Left lobe of liver (tissue), 2 donors: ENCODE data around the gene HOXA3. TPM values are rescaled to one million over a fixed set of nuclear protein-coding genes. Genes with fewer than 3 reads are reported as not detected.

ENCODE experiments used
- ATAC-seq: fragments of 200-7000 bp; cut with Tn5 transposase; one replicate; pipeline ENCODE4 v1.9.1; 2020; ENCODE audit warnings: mild to moderate bottlenecking, moderate library complexity
- DNase-seq: peaks from one replicate; pipeline ENCODE4 v3.0.0-alpha.2; 2020; ENCODE audit warnings: low spot score
- total RNA-seq: library from RNA; stranded (reverse); gene quantifications from one replicate; pipeline ENCODE4 v1.2.1, GENCODE V29; 2021
- donor health status: DM: no; HTN: no; CAD: no; lungs with moderate emphysema.
- donor health status: DM: no; HTN: yes; CAD: no.

The HOXA3 gene
- total RNA-seq, 1 donor from 2014 or later: 0.30 TPM

DNA sequence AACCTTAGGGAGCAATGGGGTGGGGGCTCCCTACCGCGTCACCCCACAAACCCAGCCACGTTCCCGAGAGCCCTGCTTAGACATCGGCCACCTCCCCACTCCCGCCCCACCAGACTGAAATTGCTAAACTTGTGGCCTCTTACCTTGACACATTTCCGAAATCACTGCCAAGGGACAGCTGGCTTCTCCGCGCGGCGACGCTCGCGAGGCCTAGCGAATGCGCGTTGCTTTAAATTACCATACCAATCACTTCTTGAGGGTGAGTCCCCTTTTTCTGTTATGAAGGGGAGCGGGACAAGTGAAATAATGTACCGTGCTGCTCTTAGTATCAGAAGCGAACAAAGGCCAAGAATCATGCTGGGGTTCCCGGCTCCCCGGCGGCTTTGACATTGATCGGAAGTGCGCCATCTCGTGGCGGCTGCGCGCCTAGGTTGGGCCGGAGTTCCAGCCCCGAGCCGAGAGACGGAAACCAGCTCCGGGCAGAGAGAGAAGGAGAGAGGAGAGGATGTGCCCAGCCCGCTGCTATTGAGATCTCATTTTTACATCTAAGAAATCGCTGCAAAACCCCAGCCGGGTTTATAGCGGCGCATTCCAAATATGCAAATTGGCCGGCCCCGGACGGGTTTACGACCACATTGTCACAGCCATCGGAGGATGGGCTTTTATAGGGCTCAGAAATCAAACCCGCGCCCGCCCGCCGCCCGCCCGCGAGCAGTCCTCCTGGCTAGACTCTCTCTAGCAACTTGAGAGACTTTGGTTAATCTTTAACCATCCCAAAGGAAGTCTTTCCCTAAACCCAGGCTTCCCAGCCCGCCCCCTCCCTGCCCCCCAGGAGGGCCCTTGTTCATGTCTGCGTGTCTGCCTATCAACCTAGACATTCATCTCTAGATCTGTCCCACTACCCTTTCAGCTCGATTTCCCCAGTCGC lies 27.4 kb upstream of the HOXA3 start:
- ATAC-seq: peak; percentile 60
- no peak for DNase-seq

DNA sequence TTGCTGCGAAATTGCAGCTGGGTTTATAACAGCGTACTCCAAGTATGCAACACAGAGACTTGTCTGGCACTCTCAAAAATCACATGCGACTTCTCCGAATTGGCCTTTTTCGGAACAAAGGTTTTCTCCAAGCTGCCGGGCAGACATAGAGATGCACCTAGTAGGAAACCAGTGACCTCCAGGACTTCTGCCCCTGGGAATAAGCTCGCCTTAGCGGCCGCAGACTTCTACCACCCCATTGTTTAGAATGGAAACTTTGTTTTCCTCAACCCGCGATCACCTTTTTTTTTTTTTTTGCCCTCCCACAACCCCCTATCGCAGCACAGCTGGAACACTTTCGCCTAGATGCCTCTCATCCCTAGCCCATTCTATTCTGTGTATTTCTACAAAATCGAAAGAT lies 26.6 kb upstream of the HOXA3 start:
- DNase-seq (no peak), ATAC-seq (no peak)

DNA sequence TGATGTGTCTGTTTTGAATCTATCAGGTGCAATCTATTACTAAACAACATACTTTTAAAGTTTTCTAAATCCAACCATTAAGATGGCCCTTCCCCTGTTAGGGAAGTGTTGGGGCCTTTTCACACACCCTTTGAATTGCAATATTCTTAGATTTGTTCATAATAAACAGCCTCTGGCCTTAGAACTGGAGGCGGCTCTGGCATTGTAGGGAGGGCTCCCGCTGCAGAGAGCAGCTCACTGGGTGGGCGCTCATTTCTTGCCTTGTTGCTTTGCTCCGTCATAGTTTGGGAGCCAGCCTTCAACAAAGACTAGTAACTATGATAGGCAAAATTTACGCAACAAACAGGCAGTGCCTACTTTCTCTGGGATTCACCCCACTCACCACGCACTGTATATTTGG lies 26.0 kb upstream of the HOXA3 start:
- ATAC-seq: no peak
- no peak for DNase-seq

DNA sequence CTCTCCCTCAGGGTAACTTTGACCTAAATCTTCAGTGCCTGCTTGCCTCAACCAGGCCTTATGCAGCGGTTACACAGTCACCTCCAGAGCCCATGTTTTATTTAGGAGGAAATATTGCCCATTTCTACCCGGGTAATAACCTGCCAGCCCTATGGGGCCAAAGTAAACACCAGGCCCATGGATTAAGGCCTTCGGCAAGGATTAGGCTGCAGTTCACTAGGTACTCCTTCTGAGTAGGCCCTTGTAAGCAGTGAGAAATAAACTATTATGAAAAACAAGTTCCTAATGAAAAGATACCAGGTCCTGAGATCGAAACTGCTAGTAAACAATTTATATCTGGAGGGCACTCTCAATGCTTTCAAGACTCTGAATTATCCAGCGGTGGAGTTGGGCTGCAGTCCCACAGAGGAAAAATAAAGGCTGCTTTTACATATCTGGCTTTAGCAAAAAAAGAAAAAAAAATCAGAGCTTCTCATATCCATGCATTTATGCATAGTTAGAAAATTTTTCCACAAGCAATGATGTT lies 25.5 kb upstream of the HOXA3 start:
- ATAC-seq: no peak
- no peak for DNase-seq

DNA sequence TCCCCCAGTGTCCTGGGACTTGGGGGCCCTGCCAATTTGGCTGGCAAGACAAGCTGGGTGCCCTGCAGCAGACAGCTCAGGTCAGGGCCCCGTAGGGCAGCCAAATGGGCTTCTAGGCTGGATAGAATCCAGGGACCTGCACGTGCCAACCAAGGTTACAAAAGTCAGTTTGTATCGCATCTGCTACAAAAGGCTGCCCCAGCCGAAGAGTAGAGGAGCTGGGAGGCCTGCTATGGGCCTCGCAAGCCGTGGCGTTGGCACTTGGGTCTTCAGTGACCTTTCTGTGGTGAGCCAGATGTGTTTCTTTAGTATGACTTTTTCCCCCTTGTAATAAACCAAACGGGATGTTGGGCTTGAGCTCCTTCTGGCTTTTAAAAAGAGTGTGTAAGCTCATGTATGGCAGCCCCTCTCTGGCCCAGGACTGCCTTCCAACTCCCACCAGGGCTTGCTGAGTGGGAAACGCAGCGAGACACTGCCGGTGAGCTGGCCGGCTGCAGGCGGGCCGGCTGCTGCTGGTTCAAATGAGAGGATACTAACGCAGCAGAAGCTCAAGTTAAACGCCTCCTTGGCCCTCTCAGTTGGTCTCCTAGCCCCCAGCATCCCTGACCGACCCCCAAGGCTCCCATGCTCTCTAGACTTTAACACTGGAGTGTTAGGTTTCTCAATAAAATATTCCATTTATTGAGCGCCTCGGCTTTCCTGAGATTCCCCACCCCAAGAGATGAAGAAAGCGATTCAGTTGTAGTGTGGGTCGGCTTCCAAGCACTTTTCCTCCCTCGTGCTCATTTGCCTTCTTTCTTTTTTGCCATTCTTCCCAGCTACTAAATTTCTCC lies 24.8 kb upstream of the HOXA3 start:
- ATAC-seq: no peak
- DNase-seq: no peak

DNA sequence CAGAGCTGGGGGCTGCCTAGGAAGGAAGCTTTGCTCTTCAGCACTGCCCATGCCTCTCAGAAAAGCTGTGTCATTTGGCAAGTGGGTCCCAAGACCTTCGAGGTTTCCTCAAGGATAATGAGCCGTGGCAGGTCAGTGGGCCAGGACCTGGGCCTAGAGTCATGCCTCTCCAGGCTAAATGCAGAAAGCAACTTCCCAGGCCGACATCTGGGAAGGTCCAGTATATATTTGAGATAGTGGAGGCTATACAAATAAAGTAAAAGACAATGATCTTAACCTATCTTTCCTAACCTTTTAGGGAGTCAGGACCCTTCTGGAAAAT lies 24.1 kb upstream of the HOXA3 start:
- no peak for ATAC-seq
- no peak for DNase-seq

DNA sequence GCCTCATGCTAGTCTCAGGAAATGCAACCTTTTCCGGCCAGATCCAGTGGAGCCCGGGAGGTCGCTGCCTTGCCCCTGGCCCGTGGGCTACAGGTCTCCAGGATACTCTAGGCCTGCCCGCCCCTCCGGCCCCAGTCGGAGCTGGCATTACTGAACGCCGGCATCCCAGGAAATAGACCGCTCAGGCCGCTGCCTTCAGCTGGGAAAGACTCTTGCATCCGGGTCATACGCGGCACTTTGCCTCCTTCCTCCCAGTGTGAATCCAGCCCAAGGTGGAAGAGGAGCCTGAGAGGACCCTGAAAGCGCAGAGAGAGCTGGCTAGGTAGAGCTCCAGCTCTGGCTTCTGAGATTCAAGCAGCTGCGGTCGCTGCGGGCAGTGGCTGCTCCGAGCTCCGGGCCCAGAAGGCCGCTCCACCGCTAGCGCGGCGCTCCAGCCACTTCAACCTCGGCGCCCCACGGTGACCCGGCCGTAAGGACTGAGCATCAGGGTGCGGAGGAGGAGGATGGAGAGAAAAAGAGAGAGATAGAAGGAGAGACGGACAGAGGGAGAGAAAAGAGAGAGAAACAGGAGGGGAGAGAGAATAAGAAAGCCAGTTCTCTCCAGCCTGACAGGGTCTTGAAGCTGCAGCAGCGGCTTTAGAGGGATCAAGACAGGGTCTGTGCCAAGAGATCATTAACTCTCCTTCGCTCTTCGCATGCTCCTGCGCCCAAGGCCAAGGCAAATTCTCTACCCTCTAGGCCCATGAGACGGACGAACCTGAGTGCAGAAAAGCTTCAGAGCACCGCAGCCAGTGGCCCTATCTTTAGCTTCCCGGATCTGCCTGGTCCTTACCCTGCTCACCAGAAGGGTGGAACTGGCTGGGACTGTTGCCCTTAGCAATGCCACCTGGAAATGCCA lies 23.5 kb upstream of the HOXA3 start:
- DNase-seq (no peak), ATAC-seq (no peak)

DNA sequence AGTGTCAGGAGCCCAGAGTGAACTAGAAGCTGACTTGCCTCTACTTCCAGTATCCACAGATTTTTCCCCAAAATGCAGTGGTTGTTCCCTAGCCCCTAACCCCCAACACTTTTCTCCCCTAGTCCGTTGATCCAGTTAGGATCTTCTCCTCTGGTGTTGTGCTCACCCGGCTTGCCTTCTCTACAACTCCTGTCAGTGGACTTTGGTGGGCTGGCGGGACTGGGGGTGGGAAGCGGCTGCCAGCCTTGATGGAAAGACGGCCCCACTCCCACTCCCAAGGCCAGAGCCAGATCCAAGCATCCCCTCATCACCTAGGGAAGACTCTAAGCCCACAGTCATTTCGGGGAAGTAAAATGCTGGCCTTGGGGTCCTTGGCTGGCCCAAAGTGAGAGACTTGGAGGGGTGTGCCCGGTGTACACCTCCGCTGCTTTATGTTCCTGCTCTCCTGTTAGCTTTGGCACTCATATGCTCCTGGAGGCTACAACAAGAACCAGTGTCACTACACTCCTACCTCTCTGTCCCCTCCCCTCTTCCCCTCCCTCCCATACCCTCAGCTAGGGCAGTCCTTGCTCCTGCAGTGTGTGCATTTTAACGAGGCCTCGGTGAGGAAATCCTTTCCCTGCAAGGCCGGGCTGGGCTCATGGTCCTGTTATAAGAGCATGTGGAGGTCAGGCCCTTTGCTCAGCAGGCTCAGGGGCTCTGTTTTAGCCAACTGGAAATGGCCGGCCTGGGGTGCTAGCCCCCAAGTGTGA lies 22.7 kb upstream of the HOXA3 start:
- no peak for ATAC-seq
- no peak for DNase-seq

DNA sequence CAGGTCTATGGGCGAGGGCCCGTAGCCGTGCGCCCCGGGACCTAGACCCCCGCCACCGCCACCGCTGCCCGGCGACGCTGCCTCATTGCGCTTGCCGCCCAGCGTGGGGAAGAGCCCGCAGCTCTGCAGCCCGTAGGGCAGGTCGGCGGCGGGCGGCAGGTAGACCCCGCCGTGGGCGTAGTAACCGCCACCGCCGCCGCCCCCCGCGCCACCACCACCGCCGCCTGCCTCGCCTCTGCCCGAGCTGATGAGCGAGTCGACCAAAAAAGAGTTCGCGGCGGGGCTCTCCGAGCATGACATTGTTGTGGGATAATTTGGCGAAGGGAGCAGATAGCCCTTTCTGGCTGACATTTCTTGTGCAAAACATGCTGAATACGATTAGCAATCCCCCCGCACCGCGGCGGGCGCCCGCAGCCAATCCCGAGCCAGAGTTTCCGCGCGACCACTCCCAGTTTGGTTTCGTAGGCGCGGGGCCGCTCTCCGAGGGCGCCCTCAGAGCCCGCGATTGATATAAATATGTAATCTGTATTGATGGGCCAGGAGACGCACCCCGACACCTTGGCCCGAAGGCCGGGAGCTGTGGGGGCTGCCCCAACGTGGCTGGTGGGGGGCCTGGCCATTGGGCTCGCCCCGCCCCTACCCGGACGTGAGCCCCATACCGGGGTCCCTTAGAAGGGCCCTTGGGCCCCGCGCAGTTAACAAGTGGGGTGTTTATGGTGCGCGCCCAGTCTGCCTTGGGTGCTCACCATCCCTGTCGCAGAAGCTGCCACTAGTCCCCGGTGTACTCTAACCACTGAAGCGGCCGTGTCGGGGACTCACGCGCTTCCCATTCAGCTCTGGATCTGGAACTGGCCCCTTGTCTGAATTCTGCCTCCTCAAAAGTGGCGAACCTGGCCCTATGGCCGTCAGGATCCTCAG lies 21.8 kb upstream of the HOXA3 start, which contains the start of gene HOXA10:
Gene HOXA10, minus strand, starts transcription at position 365 of the 918 bp plus-strand sequence. Its CDS starts 14 bp downstream, at position 351.
- ATAC-seq (no peak), DNase-seq (no peak)

DNA sequence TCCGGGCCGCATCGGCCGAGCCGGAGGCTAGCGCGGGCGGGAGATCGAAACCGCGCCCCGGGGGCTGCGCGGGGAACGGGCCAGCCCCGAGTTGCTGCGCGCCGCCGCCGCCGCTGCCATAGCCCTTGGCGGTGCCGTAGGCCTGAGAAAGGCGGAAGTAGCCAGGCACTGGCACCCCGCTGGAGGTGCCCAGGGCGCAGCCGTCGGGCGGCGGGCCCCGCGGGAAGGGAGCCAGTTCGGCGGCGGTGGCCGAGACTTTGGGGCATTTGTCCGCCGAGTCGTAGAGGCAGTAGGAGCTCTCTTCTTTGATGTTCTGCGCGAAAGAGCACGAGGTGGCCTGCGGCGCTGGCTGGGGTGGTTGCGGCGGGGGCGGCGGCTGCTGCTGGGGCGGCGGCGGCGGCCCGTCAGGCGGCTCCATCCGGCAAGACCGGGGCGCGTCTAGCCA lies 21.1 kb upstream of the HOXA3 start:
- DNase-seq (no peak), ATAC-seq (peak; percentile 33)

DNA sequence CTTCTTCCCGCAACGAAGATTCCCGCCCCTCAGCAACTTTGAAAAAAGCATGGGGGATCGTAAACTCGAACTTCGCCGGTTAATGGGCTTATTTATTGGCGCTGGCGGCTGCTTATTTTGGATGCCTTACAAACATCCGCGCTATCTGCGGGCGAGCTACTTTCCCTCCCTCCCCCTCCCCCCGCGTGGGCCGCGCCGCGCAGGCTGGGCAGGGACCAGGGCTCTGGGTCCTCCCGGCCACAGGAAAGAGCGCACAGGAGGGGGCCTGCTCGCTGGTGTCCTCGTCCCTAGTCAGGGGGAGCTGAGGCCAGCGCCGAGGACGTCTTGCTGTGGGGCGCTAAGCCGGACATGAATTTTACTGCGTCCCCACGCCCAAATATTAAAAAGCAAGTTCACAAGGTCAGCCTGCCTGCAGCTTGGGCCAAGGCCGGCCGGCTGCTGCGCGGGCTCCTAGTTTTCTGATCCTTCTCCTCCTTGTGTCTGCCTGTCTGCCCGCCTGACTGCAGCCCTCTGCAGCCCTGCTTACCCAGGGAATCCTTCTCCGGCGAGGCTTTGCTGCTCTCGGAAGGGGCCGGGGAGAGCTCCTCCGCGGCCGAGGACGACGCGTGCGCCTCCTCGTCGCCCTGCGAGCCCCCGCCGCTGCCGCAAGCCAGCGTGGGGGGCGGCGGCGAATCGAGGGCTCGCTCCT lies 20.6 kb upstream of the HOXA3 start:
- DNase-seq: no peak
- peak; percentile 21 for ATAC-seq

DNA sequence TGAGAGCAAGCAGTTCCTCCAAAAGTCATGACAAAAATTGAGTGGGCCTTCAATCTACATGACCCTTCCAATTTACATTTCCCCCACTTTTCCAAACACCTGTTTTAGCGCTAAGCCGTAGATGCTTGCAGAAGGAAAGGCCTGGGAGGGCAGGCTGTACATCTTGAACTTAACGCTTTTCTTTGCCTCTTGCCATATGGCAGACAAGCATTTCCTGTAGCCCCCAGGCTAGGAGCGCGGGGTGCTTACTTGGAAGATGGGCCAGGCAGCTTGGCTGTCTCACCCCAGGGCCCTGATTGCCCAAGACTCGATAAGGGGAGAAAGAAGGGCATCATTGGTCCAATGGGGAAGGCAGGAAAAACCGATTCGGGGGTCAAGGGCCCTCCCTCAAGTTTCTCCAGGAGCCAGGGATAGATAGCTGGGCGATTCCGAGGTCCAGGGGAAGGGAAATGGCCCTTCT lies 20.0 kb upstream of the HOXA3 start:
- DNase-seq (no peak), ATAC-seq (no peak)

DNA sequence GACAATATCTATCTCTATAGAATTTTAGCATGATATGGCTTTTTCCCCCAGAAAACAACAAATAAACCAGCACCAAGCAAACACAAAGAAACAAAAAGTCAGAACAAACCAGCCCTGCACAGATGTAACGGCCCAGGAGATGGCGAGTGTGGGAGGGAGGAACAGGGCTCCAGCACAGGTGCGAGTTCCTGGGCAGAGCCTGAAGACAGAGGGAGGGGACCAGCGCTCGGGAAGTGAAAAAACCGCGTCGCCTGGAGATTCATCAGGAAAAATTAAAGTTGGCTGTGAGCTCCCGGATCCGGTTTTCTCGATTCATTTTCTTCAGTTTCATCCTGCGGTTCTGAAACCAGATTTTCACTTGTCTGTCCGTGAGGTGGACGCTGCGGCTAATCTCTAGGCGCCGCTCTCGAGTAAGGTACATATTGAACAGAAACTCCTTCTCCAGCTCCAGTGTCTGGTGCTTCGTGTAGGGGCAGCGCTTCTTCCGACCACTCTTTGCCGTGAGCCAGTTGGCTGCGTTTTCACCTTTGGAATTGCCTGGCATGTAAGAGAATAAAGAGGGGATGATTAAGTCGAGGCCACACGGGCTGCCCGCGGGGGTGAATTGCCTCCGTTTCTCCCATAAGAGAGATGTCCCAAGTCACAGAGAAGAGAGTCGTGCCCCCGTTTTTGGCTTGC lies 19.4 kb upstream of the HOXA3 start:
- DNase-seq (no peak), ATAC-seq (no peak)

DNA sequence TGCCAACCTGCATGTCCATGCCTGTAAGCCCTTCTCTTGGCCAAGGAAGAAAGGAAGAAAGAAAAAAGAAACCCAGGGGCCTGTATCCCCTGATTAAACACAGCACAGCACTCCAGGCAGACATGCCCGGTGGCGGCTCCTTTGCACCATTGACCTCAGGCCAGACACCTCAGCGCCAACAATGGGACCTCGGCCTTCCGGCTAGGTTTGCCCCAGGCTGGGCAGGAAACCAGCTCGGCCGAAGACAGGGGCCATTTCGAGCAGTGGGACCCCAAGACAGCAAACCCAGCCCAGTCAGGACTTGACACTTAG lies 18.9 kb upstream of the HOXA3 start:
- DNase-seq: no peak
- no peak for ATAC-seq

DNA sequence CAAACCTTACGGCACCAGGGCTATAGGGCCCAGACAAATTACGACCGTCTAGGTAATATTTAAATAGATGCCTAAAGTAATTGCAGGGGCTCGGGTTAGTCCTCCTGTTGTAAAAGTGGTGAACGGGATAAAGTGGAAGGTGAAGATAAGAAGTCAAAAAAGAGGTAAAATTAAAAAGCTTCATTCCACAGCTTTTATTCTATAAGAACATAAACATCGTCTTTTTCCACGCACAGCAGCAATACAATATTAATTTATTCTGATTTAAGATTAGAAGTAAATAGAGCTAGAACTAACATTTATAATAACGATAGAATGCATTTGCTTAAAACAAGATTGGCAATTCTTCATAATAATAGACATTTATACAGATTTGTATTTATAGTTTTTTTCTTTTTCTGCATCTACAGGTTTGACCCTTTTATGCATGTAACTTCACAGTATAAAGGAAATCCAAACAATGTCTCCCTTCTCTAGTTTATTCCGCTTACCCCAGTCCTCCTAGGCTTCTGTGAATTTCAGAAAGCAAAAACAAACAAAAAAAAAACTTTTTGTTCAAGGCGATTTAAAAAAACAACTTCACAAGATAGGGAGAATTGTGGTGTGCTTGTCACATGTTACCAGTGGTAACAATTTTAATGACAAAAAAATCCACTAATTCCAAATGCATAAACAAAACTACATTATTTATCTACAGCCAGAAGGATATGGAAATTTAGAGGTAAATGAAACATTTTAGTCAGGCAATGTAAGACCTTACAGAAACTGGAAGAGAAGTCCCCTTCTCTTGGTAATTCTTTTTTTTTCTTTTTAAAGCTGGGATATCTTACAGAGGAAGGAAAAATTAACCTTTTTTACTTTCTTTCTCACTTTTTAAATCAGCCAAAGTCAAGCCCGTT lies 18.3 kb upstream of the HOXA3 start:
- no peak for DNase-seq
- ATAC-seq: no peak

DNA sequence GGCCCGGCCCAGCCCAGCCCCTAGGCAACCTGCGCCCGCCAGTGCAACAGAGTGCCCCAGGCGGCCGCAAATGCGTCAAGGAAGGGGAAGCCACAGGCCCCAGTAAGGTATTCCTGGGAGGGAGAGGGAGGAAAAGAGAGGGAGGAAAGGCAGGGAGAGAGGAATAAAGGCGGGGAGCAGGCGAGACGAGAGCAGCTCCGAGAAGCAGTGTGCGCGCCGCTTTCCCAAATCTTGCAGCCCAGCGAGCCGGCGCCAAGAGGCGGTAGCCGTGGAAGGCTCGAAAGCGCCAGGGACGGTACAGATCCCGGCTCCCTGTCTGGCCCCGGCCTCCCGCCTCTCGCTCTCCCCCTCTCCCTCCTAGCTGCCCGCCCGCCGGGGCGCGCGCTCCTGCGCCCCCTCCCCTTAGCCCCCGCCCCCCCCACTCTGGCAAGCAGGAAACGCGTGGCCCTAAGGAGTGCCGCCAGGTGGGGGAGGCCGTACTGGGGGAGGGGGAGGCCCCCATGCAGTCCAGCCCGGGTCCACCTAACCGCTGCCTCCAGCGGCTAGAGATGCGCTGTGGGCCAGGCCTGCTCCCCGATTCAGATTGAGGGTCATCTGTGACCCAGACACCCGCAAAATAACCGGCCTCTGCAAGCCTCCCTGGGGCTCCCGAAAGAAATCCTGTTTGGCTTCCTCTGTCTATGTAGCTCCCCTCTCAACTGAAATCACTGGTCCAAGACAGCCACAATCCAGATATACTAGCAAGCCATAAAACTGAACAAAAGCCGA lies 17.5 kb upstream of the HOXA3 start:
- no peak for ATAC-seq
- no peak for DNase-seq
